NCI-H82 (cell line): ENCODE data around the gene AQP5.
"Not testable (repeated sequence)": the region's sequence is repeated elsewhere in the genome, so short reads cannot be mapped to it uniquely, and the experiment has no call there.

Experiments
- DNase-seq: peaks from one replicate; lab custom pipeline; 2025; lab: John Stamatoyannopoulos, UW

AQP5 gene

DNA sequence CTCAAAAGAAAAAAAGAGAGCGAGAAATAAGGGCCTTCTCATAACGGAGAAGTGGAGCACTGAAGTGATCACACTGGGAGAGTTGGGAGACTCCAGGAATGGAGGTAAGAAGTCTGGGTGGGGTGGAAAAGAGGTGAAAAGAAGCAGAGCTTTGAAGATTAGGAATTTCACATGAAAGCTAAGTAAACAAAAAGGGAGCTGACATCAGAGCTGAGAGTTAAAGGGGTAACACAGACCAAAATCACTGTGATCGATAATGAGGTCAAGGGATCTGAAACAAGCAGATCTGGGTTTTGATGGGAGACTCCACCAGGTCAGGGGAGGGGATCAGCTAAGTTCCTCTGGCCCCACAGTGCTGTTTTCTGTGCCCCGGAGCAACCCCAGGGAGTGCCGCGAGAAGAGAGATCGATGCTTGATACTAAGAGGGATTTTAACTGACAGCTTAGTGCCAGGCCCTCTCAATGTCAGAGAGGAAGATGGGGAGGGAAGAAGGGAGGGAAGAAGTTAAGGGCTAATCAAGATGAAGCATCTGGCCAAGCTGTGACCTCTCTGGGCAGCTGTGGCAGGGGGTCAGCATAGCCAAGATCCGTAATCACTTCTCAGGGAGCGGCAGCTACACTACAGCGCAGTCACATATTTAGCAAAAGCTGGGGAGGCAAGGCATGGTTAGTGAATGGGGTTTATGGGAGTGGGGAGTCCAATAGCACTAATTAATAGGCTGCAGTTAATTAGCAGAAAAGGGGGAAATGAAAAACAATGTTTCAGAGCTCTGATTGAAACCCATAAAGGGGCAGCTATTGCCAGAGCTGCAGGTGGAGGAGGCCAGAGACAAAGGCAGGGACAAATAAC is 19.1 kb downstream of the AQP5 start:
- DNase-seq, result peak; percentile 91

DNA sequence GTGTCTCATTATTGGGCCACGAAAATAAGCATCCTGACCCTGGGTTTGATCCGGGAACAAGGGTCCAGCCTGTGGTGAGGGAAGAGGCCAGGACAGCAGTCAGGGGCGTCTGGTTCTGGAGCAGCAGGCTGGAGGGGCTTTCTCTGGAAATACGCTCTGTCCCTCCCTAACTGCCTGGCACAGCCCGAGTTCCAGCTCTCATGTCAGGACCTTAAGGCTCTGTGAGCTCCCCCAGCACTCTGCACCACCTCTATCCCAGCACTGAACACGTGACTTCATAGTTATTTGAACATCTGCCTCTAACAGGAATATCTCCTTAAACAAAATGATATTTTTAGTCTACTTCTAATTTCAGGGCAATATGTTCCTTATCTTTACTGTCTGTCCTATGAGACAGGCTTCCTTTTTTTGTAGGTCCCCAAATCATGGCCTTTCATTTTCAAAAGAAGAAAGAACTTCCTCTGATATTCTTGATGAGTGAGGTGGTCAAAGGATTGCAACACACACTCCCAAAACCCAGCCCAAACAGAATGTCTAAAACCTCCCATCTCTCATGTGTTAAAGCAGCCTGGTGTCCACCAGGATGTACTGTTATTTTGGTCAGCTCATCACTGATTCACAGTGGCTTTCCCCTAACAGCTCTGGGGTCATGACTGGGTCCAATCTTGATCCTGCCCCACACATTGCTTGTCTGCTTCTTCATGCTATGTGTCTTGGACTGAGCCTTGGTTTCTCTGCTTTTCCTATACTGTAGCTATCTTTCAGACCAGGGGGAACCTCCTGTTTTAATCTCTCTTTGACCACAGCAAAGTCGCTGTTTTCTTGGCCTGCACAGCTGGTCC is 20.8 kb downstream of the AQP5 start:
- no peak for DNase-seq

- peak; percentile 99 for DNase-seq
Observed at GRCh38 chr12:49983892-49984291, 22.2 kb downstream of the AQP5 start.

GRCh38 chr12:49984476-49985359 is 23.0 kb downstream of the AQP5 start:
- peak; percentile 100 for DNase-seq

- DNase-seq, result no peak
Observed at GRCh38 chr12:49985981-49986380, 24.3 kb downstream of the AQP5 start.

GRCh38 chr12:49986476-49986875 is 24.8 kb downstream of the AQP5 start:
- peak; percentile 81 for DNase-seq

GRCh38 chr12:49987625-49988303 is 26.1 kb downstream of the AQP5 start:
- no peak for DNase-seq

GRCh38 chr12:49989400-49989799 is 27.7 kb downstream of the AQP5 start:
- DNase-seq, result not testable (repeated sequence)

DNA sequence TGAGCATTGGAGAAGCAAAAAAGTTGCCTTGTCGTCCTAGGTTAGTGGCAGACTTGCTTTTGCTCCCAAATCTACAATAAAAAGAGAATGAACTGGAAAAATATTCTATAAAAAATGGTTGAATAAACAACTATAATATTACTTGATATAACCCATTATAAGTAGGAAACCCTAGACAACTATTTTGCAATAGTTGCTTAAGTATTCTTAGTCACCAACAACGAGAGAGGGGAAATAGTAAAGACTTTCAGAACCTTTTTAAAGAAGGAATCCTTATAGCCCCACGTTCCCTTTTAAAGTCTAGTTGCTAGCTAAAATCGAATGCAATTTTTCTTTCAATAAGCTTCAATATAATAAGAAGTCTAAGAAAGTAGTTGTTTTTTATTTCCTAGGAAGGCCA is 28.6 kb downstream of the AQP5 start:
- no peak for DNase-seq

DNA sequence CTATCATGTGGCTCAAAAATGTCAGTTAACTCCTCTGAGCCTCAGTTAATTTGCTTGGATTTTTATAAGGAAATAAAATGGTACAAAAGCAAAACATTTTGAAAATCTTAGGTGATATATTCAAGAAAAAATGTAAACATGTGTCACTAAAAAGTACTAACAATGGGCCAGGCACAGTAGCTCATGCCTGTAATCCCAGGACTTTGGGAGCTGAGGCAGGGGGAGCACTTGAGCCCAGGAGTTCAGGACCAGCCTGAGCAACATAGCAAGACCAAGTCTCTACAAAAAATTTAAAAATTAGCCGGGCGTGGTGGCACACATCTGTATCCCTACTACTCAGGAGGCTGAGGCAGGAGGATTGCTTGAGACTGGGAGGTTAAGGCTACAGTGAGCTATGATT is 36.8 kb downstream of the AQP5 start:
- DNase-seq, result no peak

GRCh38 chr12:50003595-50003994 is 41.9 kb downstream of the AQP5 start:
- no peak for DNase-seq

GRCh38 chr12:50004696-50005095 is 43.0 kb downstream of the AQP5 start:
- DNase-seq, result no peak

DNA sequence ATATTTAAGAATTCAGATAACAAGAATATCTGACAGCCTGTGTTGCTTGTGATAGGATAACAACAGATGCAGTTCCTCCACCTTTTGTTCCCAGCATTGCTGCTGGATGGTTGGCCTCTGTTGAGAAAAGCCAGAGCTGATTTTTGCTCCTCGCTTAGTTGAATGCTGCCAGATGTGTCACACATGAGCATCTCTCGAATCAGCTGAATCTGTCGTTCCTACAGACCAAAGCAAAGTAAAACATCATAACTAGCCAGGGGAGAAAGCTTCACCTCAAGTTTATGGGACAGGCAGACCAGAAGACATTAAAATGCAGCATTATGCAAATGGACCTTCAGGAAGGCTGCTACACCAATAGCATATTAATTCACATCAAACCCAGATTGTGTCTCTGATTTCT is 43.5 kb downstream of the AQP5 start:
- DNase-seq, result no peak

DNA sequence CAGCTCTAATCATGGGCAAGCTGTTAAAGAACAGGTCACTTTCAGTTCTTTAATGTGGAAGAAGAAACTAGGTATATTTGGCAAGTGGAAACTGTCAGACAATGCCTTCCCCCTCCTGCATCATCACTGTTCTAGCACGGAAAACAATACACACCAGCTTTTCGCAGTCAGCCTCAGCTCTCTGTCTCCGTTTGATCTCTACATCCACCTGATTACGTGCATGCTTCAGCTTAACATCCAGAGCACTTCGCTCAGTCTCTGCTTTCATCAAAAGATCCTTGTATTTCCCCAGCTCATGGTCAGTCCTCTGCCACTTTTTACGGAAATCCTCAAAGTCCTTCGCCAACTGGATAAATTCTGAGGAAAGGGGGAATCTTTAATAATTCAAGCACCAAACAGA is 44.6 kb downstream of the AQP5 start:
- DNase-seq, result no peak

GRCh38 chr12:50006754-50007442 is 45.2 kb downstream of the AQP5 start:
- DNase-seq, result peak; percentile 39

DNA sequence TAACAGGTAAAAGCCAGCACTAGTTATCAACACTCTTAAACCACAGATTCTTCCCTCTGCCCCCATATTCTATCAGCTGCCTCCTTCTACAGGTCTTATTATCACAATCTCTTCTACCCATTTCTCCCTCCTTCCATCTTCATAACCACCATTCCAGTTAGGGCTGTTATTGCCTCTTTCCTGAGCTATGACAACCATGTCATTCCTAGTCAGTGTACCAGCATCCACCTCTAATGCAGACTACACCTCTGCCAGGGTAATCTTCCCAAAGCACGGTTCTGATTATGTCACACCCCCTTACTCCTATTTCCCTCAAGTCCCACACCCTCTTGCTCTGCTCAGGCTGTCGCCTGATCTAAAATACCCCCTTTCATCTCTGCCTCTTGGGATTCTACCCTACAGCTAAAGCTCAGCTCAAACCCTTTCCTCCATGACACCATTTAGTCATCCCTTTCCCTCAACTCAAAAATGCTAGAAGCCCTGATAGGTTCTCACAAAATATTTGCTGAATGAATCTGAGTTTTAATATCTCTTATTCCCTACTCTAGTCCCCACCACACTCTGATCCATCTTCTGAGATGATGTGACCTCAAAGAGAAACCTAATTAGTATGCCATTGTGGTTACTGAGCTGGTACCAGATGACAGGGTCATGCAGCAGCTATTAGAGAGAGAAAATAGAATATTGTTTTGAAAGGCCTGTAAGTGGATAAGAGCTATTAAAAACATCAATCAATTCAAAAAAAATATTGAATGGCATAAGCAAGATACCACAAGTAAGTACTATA is 51.9 kb downstream of the AQP5 start:
- DNase-seq, result no peak

DNA sequence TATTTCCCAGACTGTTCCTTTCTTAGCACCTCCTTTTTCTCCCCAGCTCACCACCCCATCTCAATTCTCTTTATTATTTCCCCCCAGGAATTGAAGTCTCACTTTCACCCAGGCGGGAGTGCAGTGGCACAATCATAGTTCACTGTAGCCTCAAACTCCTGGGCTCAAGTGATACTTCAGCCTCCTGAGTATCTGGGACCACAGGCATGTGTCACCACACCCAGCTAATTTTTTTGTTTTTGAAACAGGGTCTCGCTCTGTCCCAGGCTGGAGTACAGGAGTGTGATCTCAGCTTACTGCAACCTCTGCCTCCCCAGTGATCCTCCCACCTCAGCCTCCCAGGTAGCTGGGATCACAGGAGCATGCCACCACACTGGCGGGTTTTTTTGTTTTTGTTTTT is 52.7 kb downstream of the AQP5 start:
- DNase-seq, result no peak
